ENCODE data around the gene KCNE4. TPM values are rescaled to one million over a fixed set of nuclear protein-coding genes. Genes with fewer than 3 reads are reported as not detected.

KCNE4 gene
- total RNA-seq, 1 donor from 2014 or later = not detected

GRCh38 chr2:223087466-223087865 is 35.5 kb downstream of the KCNE4 start:
- Mint-ChIP-seq H3K27me3 (ENCODE audit: unreplicated experiment) (peaks cover 5% of the 10 kb centered on the region), H3K4me1 (ENCODE audit: low read depth, unreplicated experiment) (peaks cover 32% of the 10 kb centered on the region), H3K27ac (ENCODE audit: unreplicated experiment) (no peak overlapping the region)

GRCh38 chr2:223088866-223089265 is 36.9 kb downstream of the KCNE4 start:
- no peak overlapping the region for H3K27ac Mint-ChIP-seq (ENCODE audit: unreplicated experiment)

More at GRCh38 chr2:223087466-223087865, 35.5 kb downstream of the KCNE4 start:
- no peak for DNase-seq
- Mint-ChIP-seq H3K9me3 (ENCODE audit: unreplicated experiment) (peaks cover 3% of the 10 kb centered on the region), H3K4me3 (ENCODE audit: unreplicated experiment) (no peak overlapping the region), H3K36me3 (ENCODE audit: unreplicated experiment) (no peaks in the 10 kb centered on the region)
- TF ChIP-seq, protein P1, sequence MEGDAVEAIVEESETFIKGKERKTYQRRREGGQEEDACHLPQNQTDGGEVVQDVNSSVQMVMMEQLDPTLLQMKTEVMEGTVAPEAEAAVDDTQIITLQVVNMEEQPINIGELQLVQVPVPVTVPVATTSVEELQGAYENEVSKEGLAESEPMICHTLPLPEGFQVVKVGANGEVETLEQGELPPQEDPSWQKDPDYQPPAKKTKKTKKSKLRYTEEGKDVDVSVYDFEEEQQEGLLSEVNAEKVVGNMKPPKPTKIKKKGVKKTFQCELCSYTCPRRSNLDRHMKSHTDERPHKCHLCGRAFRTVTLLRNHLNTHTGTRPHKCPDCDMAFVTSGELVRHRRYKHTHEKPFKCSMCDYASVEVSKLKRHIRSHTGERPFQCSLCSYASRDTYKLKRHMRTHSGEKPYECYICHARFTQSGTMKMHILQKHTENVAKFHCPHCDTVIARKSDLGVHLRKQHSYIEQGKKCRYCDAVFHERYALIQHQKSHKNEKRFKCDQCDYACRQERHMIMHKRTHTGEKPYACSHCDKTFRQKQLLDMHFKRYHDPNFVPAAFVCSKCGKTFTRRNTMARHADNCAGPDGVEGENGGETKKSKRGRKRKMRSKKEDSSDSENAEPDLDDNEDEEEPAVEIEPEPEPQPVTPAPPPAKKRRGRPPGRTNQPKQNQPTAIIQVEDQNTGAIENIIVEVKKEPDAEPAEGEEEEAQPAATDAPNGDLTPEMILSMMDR (IDR thresholded peaks at IDR 0.05; ENCODE audit: partially characterized antibody, unreplicated experiment) = no peak

DNA sequence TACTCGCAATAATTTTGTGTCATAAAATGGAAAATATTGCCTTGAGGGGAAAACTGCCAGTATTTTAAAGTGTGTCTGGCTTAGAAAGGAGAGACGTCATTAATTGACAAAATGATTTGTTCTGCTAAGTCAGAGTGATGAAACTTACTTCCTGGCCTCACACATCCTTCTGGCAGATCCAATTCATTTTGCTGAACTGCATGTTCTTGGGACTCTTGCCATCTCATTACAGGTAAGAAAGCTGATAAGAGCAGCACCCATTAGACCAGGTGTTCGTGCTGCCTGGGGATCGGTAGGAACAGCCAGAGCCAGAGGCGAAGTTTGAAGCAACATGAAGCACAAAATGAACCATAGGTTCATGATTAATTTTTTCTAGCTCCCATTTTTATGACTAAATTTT is 38.0 kb downstream of the KCNE4 start:
- TF ChIP-seq, protein P1 (IDR thresholded peaks at IDR 0.05; ENCODE audit: partially characterized antibody, unreplicated experiment) = no peak
- Mint-ChIP-seq H3K36me3 (ENCODE audit: unreplicated experiment) (no peaks in the 10 kb centered on the region), H3K27ac (ENCODE audit: unreplicated experiment) (no peak overlapping the region), H3K4me3 (ENCODE audit: unreplicated experiment) (no peak overlapping the region), H3K4me1 (ENCODE audit: low read depth, unreplicated experiment) (peaks cover 44% of the 10 kb centered on the region), H3K9me3 (ENCODE audit: unreplicated experiment) (peaks cover 7% of the 10 kb centered on the region), H3K27me3 (ENCODE audit: unreplicated experiment) (peaks cover 5% of the 10 kb centered on the region)
- no peak for DNase-seq

More at GRCh38 chr2:223088866-223089265, 36.9 kb downstream of the KCNE4 start:
- H3K4me3 Mint-ChIP-seq (ENCODE audit: unreplicated experiment) = no peak overlapping the region
- no peak for DNase-seq
- H3K9me3 Mint-ChIP-seq (ENCODE audit: unreplicated experiment) = peaks cover 7% of the 10 kb centered on the region
- H3K36me3 Mint-ChIP-seq (ENCODE audit: unreplicated experiment) = no peaks in the 10 kb centered on the region
- H3K4me1 Mint-ChIP-seq (ENCODE audit: low read depth, unreplicated experiment) = peaks cover 43% of the 10 kb centered on the region
- H3K27me3 Mint-ChIP-seq (ENCODE audit: unreplicated experiment) = peaks cover 5% of the 10 kb centered on the region
- TF ChIP-seq, protein P1 (IDR thresholded peaks at IDR 0.05; ENCODE audit: partially characterized antibody, unreplicated experiment) = no peak

- Mint-ChIP-seq H3K36me3 (ENCODE audit: unreplicated experiment) (no peaks in the 10 kb centered on the region), H3K9me3 (ENCODE audit: unreplicated experiment) (peaks cover 7% of the 10 kb centered on the region), H3K27me3 (ENCODE audit: unreplicated experiment) (peaks cover 5% of the 10 kb centered on the region), H3K4me3 (ENCODE audit: unreplicated experiment) (no peak overlapping the region), H3K4me1 (ENCODE audit: low read depth, unreplicated experiment) (peaks cover 43% of the 10 kb centered on the region), H3K27ac (ENCODE audit: unreplicated experiment) (peak overlapping the region; percentile 85)
- no peak for DNase-seq
- TF ChIP-seq, protein P1 (IDR thresholded peaks at IDR 0.05; ENCODE audit: partially characterized antibody, unreplicated experiment) = no peak
These were observed 38.7 kb downstream of the KCNE4 start for GRCh38 chr2:223090540-223091235.

DNA sequence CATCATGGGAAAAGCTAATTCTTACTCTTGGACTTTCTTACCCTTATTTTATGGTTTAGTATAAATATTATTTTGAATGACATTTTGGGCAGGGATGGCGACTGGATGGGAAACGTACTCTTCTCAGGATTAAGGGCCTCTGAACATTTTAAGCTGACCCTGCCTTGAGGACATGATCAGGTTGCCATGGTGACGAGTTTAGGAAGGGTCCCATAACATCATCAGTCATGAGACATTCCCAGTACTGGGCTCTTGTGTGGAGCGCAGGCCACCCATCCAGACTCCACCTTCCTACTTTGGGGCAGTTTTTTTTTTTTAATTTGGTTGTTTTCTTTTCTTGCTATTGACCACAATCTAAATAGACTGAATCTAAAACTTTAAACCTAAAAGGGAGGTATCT is 40.7 kb downstream of the KCNE4 start:
- no peak for DNase-seq
- TF ChIP-seq, protein P1 (IDR thresholded peaks at IDR 0.05; ENCODE audit: partially characterized antibody, unreplicated experiment) = no peak
- Mint-ChIP-seq H3K4me3 (ENCODE audit: unreplicated experiment) (no peak overlapping the region), H3K27me3 (ENCODE audit: unreplicated experiment) (peaks cover 1% of the 10 kb centered on the region), H3K9me3 (ENCODE audit: unreplicated experiment) (peaks cover 7% of the 10 kb centered on the region), H3K36me3 (ENCODE audit: unreplicated experiment) (no peaks in the 10 kb centered on the region), H3K4me1 (ENCODE audit: low read depth, unreplicated experiment) (peaks cover 33% of the 10 kb centered on the region), H3K27ac (ENCODE audit: unreplicated experiment) (peak overlapping the region; percentile 85)
